Measurements from ENCODE around the gene CNDP1.

CNDP1 gene

GRCh38 chr18:74626049-74626874 is 92.0 kb downstream of the CNDP1 start:
- no peak for DNase-seq (ENCODE audit: low read depth)

- DNase-seq (ENCODE audit: low read depth): no peak
These were observed 96.5 kb downstream of the CNDP1 start for GRCh38 chr18:74630804-74631203.

GRCh38 chr18:74631212-74631611 is 96.9 kb downstream of the CNDP1 start:
- no peak for DNase-seq (ENCODE audit: low read depth)

GRCh38 chr18:74631623-74632350 is 97.5 kb downstream of the CNDP1 start:
- DNase-seq (ENCODE audit: low read depth): no peak

- DNase-seq (ENCODE audit: low read depth): no peak
These were observed 98.0 kb downstream of the CNDP1 start for GRCh38 chr18:74632351-74632679.

GRCh38 chr18:74632856-74633255 is 98.6 kb downstream of the CNDP1 start:
- DNase-seq (ENCODE audit: low read depth): no peak

GRCh38 chr18:74633652-74634352 is 99.5 kb downstream of the CNDP1 start:
- no peak for DNase-seq (ENCODE audit: low read depth)

GRCh38 chr18:74635224-74635975 is 101.1 kb downstream of the CNDP1 start:
- DNase-seq (ENCODE audit: low read depth): no peak

Data from activated T-cell treated with anti-CD3 and anti-CD28 coated beads for 24 hours (primary cell).